HG03571 (cell line): ENCODE data around the gene FOXL2.

Experiments
- ATAC-seq: cut with Tn5 transposase; IDR thresholded peaks from one replicate; pipeline ENCODE4 v1.9.1; 2021; ENCODE audit not compliant: unreplicated experiment

Gene FOXL2

DNA sequence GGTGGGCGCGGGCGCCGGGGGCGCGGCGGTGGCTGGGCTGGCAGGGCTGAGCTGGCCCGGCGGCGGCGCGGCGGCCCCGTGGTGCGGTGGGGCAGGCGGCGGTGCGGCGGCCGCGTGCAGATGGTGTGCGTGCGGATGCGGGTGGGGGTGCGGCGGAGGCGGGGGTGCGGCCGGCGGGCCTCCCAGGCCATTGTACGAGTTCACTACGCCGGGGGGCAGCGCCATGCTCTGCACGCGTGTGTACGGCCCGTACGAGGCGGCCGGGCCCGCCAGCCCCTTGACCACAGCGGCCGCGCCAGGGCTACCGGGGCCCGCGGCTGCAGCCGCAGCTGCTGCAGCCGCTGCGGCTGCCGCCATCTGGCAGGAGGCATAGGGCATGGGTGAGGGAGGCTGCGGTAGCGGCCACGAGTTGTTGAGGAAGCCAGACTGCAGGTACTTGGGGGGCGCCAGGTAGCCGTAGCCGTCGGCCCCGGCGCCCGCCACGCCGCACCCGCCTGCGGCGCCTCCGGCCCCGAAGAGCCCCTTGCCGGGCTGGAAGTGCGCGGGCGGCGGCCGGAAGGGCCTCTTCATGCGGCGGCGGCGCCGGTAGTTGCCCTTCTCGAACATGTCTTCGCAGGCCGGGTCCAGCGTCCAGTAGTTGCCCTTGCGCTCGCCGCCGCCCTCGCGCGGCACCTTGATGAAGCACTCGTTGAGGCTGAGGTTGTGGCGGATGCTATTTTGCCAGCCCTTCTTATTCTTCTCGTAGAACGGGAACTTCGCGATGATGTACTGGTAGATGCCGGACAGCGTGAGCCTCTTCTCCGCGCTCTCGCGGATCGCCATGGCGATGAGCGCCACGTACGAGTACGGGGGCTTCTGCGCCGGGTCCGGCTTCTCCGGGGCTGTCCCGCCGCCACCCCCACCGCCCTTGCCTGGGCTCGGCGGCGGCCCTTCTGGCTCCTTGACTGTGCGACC lies 951 bp downstream of the FOXL2 start:
- ATAC-seq = no peak

DNA sequence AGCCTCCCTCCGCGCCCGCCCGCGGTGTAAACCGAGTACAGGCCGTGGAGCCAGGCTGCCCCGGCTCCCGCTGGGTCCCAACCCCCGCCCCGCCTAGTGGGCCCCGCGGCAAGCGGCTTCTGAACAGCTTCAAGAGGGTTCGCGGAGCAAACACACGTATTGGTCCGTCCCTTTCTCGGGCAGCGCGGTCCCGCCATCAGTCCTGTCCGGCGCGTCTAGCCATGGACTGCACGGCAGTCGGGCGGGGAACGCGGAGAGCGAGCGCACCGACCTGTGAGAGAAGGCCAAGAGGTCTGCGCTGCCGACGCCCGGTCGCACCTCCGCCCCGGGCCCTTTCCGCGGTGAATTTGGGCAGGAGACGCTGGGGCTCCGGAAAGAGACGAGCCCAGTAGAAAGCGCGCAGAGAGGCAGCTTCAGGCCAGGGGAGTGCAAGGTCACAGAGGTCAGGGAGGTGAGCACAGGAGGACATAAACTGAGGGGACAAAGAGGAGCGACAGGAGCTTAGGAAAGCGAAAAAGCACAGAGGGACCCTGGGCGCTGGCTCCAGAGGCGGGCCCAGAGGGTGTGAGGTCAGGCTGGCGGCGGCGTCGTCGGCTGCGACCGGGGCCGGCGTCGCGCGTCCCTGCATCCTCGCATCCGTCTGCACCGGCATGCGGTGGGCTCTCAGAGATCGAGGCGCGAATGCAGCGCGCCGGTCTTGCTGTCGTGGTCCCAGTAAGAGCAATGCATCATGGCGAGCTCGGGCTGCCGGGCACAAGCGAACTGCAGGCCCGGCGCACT lies 1.8 kb downstream of the FOXL2 start:
- no peak for ATAC-seq

DNA sequence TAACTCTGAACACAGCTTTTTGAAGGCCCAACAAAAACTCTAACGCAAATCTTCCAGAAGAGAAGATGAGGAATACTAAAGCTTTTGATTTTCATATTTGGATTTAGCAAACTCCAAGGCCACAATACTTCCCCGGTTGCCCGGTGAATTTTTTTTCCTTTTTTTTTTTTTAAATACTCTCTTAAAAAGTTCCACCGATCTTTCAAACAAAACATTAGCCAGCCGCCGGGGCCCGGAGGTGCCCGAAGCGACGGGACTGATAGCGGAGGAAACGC lies 2.3 kb downstream of the FOXL2 start:
- ATAC-seq = no peak

DNA sequence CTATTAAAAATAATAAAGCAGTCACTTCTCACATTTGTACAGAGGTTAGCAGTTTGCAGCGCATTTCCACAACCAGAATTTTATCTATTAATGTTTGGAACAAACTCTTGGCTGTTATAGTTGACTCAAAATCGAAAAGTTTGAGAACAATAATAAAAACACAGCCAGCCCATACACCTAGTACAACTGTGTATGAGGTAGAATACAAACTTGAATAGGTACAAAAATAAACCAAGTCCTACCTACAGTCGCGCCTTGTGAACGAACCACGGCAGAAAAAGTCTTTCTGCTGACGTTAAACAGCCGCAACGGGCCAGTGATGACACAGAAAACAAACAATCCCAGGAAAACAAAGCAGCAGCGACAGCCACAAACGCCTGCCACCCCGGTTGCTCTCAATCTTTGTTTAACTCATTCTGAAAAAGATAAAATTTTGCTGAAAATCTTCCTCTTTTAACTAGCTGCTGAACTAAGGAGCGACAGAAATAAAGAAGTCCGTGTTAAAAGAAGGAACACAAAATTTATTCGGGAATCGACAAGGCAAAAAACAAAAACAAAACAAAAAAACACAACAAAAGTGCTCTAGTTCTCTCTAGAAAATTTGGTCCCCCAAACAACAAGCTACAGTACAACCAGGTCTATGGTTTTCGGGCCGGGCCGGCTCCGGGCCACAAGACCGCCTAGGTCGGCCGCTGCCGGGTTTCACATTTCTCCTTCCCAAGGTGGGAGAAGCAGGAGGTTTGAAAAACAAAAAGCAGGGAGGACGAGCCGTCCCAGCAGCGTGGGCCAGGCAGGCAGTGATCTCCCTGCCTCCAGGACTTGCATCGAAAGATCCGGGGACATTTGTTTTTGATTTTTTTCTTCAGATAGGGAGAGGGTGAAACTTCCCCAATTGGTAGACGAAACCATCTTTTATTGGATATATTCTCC lies 2.9 kb downstream of the FOXL2 start:
- ATAC-seq = no peak

DNA sequence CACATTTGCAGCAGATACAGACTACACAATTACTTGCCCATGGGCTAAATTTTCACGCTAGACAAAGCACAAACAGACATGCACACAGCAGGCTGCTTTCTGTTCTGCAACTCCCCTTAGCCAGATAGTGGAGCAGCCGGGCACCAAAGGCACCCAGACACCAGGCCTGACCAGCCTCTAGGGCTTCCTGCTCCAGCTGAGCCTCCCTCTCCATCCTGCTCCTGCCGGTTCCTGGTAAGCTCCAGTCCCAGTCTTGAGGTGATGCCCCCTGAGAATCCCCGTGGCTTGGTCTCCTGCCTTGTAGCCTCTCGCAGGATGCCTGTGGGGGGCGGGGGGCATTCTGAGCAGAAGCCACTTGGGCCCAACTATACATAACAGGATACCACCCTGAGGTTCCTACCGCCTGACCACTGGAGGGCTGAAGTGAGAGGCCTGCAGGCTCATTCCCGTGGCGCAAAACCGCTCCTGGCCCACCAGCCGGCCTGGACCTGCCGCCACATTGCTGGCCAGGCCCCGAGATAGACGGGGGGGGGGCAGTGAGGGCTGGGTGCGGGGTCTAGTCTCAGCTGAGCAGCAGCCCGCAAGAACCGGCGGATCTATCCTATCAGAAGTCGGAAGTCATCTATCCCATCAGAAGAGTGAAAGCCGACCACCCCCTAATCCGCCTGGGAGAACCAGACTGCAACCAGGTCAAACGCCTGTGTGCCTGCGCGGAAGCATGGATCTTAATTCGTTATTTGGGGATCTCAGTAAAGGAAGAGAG lies 3.9 kb downstream of the FOXL2 start:
- no peak for ATAC-seq

DNA sequence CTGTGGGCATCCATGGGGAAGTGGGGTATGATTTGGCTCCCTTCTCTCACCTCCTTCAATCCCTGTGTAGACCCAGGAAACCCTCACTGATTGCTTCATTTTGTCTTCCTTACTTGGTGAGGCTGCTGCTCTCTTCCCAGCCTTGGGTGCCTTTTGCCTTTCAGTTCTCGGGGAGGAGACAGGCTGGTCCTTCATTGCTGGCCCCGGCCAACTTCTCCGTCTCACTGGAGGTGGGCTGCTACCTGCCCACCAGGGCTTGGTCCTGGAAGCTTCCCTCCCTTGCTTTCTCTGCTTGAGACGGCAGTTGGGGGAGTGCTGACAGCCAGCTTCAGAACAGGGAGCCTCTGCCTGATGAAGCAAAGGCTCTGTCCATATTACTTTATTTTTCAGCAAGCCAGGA lies 4.7 kb downstream of the FOXL2 start:
- no peak for ATAC-seq

DNA sequence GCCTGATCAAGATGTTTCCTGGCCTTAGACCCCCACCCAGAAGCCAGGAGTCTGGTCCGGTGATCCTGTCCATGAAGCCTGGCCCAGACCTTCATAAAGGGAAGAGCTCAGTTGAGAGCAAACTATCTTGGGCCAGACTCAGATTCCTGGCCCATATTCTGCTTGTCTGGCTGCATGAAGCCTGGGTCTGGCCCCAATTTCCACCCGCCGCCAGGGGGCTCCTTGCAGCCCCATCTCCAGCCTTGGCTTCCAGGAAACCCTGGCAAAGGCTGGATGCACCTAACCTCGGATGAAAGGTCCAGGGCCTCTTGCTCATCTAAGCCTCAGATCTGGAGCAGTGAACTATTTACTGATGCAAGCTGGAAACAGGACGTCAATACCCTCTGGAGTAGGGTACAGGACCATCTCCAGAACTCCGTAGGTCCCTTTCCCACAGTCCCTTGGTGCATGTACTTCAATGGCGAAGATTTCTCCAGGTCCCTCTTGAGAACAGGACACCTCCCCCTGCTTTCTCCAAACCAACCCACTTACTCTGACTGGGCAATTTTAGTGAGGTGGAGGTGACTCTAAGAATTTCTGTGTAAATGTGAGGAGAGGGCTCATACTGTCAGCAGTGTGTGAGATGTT lies 5.6 kb downstream of the FOXL2 start:
- ATAC-seq = no peak

DNA sequence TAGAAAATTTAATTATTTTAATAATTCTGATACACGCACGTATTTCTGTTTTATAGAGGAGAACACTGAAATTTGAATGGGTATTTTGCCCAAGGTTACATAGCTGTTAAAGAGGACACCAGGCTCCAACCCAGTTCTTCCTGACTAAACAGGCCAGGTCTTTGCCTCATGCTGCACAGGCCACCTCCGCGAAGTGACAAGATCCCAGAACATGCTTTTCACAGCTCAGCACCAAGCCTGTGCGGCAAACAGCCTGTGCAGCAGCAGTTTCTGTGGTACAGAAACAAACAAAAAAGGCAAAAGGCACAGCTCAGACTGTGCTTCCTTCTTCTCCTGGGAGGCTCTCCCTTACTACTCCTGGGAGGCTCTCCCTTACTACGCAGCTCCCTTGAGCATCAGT lies 6.5 kb downstream of the FOXL2 start:
- ATAC-seq = no peak

DNA sequence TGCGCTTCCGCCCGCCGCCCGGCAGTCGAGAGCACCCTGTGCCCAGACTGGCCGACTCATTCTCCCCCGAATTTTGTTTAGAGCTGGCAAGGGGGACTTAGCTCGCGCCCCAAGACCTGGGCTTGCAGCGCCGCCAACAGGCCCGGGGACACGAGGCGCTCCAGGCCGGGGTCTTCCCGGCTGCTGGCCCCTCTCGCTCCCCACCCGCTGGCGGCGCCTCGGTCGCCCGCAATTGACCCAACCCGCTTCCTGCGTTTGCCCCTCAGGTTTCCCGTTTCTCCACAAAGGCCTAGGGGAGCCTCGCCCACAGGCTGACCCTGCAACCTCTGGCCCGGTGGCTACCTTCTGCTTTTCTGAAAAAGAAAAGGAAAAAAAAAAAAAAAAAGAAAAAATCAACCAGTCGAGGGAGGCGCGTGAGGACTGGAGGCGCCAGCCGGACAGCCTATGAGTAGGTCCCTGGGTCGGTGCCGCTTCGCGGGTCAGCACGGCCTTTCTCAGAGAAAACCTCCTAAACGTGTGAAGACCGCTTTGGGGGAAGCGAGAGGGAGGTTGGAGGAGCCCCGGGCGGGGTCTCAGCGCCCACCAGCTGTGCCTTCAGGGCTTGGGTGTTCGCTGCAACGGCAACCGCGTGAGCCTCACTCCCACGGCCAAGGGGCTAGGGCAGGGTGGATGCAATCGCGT lies 7.2 kb downstream of the FOXL2 start:
- ATAC-seq = no peak

DNA sequence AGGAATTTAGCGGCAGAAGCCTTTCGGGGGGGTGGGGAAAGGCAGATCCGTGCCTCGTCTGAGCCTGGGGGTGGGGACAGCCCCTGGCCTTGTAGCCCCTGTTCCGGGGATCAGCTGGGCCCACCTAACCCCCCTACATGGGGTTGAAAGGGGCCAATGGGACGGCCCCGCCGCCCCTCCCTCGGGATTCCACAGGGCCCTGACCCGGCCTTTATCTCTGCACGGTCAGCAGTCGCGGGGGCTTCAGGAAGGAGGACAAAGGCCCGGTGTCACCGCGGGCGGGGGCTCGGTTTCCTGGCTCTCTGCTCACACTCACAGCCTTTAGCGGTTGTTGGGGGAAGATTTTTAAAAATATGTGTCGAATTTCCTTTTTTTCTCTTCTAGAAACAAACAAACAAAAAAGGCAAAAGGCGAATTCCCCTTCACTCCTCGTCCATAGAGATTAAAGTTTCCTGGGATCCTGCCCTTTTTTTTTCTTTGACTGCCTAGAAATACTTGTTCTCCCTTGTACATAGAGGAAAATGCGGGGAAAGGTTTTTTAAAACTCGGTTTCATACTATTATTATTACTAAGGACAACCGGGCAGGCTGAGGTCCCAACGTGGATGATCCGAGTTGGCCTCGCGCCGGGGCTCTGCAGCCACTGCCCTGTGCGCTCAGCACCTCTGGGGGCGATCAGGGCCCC lies 7.9 kb downstream of the FOXL2 start:
- ATAC-seq = no peak

DNA sequence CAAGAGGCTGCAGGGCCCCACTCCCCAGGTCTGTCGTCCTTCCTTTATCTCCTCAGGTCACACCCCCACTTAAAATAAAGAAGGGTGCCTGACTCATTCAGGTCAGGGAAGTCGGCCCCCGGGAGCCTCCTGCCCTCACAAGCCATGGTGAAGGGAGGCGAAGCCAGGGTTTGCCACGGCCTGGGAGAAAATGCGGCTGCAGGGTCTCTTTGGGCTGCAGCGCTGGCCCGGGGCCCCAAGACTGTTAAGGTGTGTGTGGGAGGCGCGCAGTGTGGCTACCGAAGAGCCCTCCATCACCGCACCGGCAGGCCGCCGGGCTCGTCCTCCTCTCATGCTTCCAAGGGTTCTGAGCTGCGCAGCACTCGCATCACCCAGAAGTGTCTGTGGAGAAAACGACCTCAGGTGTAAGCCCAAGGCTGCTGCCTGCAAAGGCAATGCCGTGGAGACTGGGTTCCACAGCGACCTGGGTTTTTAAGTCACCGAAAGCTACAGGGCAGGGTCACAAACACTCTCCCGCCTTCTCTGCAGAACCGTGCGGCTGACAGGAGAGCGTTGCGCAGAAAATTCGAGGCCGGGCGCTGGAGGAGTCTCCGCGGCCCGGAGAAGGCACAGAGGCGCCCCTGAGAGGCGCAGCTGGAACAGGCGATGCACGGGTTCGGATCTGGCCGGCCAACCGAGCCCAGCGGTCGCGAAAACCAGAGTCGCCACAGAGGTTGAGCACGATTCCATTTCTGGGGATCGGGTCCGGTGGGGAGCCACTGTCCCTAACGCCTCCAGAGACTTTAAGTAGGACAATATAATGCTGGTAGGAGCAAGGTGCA lies 8.7 kb downstream of the FOXL2 start:
- ATAC-seq = no peak

DNA sequence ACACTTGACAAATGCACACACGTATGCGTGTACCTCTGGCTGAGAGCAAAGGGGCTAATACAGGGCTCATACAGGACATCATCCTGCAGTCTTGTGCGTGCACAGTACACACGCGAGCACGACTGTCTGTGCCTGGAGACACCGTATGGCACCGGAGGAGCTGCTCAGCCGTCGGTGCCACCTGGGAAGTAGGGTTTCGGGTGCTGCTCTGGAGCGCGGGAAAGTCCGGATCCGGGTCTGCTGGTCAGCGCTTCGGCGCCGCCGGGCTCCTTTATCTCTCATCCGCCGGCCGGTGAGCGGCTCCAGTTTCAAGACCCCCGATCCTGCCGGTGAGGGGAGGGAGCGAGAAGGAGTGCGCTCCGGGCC lies 9.3 kb downstream of the FOXL2 start:
- ATAC-seq = no peak

DNA sequence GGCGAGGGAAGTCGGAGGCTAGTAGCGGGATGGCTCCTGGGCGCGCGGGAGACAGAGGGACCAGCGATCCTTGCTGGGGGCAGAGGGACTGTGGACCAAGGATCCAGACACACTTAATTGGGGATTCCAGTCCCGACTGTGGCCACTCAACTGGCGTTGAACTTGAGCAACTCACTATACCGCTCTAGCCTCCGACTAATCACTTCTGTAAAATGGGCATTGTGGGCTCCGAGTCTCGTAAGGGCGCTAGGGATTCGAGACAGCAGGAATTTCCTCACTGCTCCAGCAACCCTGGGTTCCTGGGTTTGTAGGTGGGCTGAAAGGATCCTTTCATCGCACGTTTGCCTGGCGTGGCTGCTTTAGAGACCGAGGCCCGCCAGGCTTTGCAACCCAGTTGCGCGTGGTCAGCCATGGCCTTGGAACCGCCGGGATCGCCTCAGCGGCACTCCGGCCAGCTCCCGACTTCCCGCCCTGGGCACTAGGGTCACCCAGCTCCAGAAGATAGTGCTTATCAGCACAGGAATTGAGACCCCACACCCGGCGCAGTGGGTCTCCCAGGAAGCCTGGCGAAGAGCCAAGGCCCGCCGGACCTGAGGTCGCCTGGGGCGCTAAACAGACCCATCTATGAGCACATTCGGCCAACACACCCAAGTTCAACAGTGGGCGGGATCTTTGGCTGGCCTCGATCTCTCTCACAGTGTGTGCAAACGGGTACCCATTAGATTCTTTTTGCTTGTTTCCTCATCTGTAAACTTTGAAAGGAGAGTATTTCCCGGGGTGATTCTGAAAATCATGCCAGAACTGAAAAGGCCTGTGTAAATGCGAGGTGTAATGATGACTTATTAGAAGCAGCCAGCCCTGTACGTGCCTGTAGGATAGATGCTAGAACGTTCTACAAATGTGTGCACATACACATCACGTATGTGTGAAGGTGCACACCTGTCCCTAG lies 9.9 kb downstream of the FOXL2 start:
- no peak for ATAC-seq

DNA sequence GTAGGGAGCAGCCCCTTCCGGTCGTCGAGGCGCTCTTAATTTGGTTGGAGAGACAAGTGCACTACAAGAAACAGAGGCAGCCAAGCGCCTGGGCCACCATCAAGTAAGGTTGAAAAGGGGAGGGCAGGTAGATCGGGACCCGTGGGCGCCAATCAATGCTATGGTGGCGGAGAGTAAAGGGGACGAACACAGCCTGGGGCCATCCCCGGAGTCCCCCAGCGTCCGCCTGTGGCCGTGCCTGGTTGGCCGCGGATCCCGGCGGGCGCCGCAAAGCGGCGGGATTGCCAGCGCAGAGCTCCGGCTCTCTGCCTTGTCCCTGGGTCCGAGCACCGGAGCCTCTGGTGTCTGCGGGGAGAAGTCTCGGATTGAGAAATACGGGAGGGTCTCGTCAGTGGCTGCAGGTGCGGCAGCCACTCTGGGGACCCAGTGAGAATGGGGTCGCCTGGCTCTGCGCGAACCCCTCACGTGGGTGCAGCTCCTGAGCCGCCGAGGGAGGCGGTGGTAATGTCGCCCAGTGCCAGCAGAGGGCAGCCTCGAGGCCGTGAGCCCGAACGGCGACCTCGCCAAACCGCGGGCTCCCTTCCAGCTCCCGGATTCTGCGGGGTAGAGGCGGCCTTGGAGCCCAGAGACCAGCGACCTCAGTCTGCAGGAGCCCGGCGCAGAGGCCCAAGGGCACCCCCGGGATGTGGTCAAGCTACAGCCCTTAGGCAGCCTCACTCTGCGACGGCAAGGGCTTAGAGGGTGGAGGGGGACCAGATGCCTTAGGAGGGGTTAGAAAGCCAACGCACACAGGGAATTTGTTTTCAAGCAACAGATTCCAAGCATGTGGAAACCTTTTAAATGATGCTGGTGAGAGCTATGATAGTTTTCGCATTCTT lies 10.8 kb downstream of the FOXL2 start:
- ATAC-seq = peak; percentile 60

DNA sequence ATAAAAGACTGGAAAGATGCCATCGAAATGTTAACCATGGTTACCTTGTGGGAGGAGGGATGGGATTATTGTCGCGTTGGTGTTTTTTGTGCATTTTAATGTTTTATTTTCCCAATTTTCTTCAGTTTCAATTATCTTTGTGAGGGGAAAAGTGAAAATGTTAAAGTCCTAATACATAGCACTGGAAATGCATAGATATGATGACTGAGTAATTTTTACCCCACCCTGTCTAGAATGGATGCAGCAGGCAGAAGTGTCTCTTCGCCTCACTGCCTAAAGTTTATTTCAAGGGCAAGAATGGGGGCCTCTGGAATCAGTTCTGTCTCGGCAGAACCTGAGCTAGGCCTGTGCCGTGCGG lies 11.5 kb downstream of the FOXL2 start:
- ATAC-seq = no peak

DNA sequence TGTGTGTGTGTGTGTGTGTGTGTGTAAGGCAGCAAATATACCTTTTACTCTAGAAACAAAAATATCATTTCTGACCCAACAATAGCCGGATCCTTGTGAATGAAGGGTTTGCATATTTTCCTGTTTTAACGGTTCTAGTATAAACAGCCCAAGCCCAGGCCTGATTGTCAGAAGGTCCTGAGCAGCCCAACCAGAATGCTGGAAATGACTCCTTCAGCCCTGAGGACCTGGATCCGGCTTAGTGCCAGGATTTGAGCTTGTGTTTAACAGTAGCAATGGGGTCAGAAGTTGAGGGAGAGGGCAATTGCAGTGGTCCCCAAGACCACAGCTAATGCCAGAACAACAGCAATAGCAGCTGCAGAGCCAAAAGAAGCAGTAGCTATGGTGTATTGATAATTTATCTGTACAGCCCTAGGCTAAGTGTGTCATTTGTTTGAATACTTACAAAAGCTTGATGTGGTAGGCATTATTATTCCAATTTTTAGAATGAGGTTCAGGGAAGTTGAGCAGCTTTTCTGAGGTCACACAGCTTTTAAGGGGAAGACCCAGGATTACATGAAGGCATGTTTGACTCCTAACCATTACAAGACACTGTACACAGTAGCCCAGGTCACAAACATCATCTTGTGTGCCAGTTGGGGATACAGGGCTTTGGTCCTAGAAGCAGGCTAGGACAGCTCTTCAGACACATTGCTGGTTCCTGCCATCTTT lies 12.8 kb downstream of the FOXL2 start:
- ATAC-seq = no peak
